NCI-H1417 treated with DMSO at 0.1 percent for 48 hours (cell line): ENCODE measurements around the gene PYCR2.
"Not testable (repeated sequence)": the region's sequence is repeated elsewhere in the genome, so short reads cannot be mapped to it uniquely, and the experiment has no call there.

Experiments
- DNase-seq: peaks from one replicate; lab custom pipeline; 2025; lab: John Stamatoyannopoulos, UW

Gene PYCR2

DNA sequence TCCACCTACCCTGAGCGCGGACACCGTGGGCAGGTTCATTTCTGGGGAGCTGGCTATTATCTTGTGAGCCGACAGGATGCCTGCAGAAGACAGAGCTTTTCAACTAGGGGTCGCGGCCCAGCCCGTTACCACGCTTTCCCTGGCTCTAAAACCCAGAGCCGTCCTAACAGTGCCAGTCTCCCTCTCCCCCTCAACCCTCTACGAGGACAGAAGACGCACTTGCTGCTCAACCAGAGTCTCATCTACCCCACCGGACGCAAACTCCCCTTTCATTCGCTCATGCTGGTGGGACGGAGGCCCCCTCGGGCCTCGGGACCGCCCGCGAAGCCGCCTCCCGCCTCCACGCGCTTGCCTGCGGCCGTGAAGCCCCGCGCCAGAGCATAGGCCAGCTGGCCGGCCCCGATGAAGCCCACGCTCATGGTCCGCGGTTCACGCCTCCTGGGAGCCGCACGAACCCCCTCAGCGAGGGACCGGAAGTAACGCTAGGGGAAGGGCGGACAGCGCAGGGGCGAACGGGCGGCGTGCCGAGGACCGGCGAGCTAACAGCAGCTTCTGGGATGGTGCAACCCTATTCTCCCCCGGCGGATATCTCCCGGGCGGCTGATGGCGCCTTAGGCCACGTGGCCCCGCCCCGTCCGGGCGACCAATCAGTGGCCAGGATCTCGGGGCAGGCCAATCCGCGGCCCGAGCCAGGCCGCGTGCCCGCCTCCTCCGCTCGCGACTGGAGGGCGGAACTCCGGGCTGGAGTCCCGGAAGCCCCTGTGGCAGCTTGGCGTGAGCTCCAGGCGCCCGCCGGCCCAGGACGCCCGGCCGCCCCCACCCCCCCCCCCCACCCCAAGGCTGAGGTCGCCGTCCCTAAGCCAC lies at the start of gene PYCR2:
Gene PYCR2 (minus strand): TSS at position 559 of the 864 bp plus-strand sequence. CDS start 140 bp downstream, at position 419.
- DNase-seq = peak; percentile 75

DNA sequence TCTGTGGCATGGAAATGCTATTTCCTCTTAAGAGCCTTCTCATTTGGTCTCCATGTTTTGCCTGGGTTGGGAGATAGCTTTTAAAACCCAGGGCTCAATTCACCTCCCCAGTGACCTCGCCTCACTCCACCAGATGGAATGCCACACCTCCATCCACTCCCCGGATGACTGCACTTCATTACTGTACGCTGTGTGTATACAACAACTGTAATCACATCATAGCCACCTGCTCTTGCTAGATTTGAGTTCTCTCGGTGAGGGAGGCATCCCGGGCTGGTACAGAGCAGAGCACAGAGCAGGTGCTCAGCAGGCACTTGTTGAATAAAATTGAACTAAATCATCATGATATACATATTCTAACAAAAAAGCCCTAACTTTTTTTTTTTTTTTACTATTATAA lies 49.1 kb upstream of the PYCR2 start:
- DNase-seq = no peak

DNA sequence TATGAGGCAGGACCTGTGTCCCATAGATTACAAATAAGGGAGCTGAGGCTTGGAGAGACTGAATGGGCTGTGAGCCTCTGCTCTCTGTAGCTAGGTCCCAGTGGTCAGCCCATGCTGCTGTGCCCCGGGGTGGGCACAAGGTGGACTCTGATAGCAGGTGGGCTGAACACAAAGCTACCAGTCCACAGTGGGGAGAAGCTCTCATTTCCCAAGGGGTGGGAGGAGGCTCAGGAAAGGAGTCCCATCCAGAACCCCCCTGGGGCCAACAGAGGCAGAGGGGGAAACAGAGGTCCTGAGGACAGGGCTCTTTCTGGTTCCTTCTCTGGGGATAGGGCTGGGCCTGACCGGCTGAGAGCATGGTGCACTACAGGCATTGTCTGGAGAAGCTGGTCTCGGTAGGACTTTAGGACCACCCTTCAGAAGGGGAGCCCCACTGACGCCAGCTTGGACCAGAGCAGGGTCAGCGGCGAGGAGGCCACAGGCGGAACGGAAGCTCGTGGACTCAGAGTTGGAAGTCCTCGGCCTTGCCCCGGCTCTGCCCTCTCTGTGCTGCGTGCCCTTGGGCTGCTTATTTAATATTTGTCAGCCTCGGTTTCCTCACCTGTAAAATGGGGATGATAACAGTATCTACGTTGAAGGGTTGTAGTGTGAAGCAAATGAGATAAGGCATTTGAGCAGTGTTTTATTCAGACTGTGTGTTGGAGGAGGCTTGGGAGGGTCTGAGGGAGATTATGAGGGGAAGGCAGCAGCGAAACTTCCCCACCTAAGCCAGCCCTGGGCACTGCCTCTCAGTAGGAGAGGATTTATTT lies 48.5 kb upstream of the PYCR2 start:
- no peak for DNase-seq

DNA sequence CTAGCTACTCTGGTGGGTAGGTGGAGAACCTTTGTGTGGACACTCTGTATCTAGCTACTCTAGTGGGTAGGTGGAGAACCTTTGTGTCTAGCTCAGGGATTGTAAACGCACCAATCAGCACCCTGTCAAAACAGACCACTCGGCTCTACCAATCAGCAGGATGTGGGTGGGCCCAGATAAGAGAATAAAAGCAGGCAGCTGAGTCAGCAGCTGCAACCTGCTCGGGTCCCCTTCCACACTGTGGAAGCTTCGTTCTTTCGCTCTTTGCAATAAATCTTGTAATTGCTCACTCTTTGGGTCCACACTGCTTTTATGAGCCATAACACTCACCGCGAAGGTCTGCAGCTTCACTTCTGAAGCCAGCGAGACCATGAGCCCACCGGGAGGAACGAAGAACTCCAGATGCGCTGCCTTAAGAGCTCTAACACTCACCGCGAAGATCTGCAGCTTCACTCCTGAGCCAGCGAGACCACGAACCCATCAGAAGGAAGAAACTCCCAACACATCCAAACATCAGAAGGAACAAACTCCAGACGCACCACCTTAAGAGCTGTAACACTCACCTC lies 46.6 kb upstream of the PYCR2 start:
- not testable (repeated sequence) for DNase-seq

DNA sequence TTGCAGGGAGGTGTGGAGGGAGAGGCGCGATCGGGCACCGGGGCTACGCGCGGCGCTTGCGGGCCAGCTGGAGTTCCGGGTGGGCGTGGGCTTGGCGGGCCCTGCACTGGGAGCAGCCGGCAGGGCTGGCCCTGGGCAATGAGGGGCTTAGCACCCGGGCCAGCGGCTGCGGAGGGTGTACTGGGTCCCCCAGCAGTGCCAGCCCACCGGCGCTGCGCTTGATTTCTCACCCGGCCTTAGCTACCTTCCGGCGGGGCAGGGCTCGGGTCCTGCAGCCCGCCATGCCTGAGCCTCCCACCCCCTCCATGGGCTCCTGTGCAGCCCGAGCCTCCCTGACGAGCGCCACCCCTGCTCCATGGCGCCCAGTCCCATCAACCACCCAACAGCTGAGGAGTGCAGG lies 45.7 kb upstream of the PYCR2 start:
- not testable (repeated sequence) for DNase-seq

DNA sequence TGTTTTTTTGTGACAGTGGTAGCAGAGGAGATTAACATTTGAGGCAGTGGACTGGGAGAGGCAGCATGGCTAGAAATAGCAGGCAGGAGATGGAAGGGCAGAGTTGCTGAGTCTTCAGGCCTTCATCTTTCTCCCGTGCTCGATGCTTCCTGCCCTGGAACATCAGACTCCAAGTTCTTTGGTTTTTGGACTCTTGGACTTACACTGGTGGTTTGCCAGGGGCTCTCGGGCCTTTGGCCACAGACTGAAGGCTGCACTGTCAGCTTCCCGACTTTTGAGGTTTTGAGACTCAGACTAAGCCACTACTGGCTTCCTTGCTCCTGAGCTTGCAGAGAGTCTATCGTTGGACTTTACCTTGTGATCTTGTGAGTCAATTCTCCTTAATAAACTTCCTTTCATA lies 41.2 kb upstream of the PYCR2 start:
- DNase-seq = no peak

DNA sequence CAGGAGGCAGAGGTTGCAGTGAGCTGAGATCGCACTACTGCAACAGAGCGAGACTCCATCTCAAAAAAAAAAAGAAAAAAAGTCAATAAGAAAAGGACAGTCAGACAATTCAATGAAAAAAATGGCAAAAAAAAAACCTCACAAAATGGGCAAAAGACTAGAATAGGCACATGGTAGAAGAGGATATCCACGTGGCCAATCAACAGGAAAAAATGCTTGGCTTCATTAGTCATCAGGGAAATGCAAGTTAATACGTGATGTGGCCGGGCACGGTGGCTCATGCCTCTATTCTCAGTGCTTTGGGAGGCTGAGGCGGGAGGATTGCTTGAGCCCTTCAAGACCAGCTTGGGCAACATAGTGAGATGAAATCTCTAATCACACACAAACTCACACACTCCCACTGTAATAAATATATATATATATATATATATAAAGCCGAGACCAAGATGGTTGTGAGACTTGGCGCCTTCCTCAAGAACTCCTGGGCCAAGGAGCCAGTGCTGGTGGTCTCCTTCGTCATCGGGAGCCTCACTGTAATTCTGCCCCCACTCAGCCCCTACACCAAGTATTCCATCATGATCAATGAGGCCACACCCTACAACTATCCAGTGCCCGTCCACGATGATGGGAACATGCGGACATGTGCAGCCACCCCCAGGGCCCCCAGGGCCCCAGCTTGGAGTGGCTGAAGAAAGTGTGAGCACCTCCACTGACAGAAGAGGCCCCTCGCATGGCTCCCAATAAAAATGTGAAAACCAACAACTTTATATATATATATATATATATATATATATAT lies 39.9 kb upstream of the PYCR2 start:
- DNase-seq = no peak

DNA sequence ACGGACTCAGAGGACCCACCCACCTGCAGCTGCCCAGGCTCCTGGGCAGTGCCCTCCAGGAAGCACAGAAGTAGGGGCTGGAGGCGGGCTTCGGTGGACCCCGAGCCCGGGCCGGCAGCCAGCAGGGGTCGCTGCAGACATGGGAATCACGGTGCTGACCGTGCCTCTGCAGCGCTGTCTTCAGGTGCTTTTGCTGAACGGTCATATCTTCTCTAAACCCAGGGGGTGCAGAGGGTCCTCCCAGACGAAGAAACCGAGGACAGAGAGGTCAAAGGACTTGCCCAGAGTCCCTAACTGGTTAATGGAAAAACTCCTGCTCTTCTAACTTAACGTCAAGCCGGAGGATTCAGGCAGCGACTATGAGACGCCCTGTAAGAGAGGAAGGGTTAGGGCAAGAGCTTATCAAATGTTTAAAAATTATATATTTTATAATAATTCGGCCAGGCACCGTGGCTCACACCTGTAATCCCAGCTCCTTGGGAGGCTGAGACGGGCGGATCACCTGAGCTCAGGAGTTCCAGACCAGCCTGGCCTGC lies 38.5 kb upstream of the PYCR2 start:
- DNase-seq = no peak

DNA sequence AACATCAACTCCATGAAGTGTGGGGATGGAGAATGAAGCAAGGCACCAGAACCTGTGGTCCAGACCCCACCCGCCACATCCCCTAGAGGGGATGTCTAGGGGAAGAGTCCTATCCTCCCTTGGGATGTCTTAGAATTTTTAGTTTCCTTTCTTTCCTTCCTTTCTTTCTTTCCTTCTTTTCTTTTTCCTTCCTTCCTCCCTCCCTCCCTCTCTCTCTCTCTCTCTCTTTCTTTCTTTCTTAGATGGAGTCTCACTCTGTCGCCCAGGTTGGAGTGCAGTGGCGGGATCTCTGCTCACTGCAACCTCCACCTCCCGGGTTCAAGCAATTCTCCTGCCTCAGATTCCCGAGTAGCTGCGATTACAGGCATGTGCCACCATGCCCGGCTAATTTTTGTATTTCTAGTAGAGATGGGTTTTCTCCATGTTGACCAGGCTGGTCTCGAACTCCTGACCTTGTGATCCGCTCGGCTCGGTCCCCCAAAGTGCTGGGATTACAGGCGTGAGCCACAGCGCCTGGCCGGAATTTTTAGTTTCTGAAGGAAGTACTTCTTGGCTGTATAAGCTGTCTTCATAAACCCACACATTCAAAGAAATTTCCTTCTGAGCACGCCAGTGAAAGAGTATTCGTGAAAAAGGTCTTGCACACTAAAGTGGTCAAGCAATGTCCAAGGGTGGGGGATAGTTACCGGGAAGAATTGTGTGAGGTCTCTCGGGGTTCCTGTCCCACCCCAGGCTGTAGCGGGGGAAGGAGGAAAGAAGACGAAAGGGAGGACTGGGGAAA lies 37.8 kb upstream of the PYCR2 start:
- no peak for DNase-seq

DNA sequence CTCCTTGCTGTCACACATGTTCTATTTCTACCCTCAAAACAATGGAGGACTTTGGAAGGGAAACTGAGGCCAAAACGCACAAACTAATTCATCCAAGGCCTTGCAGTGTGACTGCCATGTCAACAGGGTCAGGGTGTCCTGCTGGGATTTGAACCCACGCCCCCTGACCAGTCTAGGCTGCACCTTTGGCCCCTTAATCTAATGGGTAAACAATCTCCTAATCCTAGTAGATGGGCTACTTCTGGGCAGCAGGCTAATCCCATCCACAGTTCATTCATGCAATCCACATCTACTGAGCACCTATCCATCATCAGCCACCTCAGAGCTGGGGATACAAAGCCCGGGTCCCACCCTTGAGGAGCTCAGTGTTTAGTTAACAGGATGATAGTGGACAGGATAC lies 34.0 kb upstream of the PYCR2 start:
- DNase-seq = no peak

DNA sequence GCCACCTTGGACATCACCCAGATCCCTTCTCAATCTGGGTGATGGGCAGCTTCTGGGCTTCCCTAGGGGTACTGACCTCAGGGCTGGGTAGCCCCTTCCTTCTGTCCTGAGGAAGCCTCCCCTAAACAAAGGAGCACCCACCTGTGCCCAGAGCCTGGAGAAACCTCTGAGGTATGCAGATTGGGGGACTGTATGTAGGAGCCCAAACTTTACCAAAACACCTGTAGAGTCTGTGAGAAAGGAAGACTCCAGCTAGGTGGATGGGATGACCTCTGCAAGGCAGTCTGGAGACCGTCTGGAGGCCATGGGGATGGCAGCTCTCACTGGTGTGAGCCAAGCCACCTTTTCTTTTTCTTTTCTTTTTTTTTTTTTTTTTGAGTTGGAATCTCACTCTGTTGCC lies 30.7 kb upstream of the PYCR2 start:
- no peak for DNase-seq

DNA sequence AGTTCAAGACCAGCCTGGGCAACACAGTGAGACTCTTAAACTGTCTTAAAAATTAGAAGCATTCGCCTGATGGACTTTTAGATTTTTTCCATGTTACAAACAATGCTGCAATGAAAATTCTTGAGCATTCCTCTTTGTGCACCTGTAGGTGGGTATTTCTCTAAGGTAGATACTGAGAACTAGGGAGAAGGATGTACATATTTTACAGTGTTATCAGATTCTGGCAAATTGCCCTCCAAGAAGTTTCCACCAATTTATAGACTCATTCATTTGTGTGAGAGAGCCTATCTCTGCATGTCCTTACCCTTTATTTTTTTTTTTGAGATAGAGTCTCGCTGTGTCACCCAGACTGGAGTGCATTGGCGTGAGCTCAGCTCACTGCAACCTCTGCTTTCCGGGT lies 29.3 kb upstream of the PYCR2 start:
- no peak for DNase-seq

DNA sequence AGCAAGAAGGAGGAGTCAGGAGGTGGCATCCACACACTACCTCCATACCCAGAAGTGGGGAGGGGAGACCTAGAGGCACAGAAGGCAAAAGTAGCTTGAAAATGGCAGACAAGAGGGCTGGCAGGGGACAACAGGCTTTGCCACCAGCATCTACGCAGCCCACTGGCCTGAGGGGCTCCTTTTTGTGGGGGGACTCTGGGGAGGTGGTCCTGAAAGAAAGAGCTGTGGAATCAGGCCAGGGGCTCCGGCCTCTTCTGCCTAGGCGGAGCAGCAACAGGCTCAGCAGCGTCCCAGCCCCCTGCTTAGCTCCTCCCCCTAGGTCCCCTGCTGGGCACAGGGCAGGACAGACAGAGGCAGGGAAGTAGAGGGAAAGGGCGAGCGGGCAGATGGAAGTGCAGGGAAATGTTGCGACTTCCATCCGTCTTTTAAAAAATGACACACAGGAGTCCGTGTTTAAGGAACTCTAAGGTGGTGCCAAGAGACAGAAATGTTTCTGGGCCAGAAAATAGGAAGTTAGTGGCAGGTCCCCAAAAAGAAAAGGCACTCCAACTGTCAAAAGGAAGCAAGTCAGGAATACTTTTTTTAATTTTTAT lies 27.0 kb upstream of the PYCR2 start:
- no peak for DNase-seq

DNA sequence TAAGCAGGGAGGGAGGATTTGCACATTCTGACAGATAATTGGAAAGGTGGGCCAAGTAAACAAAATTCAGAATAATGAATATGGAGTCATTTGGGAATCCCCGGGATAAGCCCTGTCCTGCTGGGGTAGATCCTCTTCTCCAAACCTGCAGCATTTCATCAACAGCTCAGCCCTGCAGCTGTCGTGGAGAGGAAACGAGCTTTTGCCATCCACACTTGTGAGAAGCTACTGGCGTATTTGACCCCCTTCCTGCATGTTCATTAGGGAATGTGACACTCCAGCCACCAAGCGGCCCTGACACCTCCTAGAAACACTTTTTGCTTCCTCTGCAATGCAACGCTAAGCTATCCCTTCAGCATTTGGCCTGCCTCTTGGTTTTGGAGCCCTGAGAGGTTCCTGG lies 25.0 kb upstream of the PYCR2 start:
- no peak for DNase-seq

DNA sequence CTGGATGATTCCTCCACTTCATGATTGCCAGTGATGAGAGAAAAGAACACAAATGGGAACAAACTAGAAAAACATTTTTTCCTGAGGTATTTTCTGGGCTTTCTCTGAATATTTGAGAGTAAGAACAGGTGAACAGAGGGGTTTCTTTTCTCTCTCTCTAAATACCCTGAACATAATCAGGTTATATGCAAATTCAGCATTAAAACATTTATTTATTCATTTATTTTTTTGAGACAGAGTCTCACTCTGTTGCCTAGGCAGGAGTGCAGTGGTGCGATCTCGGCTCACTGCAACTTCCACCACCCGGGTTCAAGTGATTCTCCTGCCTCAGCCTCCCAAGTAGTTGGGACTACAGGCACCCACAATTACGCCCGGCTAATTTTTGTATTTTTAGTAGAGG lies 22.8 kb upstream of the PYCR2 start:
- no peak for DNase-seq

DNA sequence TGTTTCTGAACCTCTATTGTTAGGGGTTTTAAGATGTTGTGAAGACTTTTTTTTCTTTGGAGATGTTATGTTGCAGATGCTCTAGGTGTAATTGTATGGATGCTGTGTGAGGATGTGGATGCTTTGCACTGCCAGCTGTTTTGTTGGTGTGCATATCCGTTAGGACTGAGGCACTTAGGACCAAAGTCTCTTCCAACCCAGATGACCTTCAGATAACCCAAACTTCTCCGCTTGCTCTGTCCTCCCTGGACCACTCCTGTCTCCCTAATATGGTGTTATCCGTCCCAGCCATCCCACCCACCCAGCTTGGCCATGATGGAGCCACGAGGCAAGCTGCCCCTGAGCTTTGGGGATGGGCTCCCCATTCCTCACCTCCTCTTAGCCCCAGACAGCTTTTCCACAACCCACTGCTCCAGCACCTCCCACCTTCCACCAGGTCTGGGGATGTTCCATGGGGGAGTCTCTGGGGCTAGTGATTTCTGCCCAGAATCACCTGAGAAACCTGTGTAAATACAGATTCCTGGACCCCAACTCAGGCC lies 22.1 kb upstream of the PYCR2 start:
- DNase-seq = no peak

DNA sequence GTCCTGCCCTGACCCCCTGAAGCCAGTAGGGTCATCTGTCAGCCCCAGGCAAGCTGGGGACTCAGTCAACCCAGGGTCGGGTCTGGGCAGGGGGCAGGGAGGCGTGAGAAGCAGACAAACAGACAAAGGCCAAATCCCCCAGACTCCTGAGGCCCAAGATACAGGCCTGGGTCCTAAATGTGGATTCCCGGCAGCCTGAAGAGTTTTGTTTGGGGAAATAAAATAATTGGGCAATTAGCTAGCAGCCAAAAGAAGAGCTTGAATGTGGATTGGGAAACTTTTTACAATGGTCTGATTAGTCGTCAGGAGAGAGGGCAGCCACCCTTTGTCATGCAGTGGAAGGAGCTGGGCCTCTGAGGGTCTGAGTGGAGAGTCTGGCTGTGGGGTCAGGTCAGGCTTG lies 21.5 kb upstream of the PYCR2 start:
- DNase-seq = no peak

DNA sequence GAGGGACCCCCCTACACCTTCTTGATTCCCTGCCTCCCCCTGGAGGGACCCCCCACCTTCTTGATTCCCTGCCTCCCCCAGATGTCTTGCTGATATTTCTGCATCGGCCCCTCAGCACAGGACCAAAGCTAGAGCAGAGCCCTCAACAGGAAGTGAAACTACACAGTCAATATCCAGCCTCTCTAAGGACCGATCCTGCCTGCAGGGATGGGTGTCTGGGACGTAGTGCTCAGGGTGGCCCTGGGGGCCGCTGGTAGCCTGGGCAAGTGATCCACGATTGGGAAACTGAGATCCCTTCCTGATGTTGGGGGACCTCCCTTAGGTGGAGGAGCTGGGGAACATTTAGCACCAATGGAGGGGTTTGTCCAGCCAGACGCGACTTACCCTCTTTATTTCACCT lies 20.9 kb upstream of the PYCR2 start:
- no peak for DNase-seq

DNA sequence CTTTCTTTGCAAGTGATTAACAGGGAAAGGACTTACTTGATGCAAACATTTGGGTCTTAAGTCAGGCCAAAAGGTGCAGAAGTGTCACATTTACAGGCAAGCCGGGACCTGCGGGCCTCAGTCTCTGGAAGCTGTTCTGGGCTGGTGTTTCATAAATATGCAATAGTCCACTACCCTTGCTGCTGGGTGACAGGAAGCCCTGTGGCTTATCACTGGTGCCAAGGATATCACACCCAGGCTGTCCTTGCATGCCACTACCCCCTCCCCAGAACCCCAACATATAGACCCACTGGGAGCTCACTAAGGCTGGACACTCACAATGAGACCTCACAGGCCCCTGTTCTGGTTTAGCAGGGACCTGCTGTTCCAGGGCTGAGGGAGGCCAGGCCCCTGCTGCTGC lies 20.3 kb upstream of the PYCR2 start:
- DNase-seq = no peak

DNA sequence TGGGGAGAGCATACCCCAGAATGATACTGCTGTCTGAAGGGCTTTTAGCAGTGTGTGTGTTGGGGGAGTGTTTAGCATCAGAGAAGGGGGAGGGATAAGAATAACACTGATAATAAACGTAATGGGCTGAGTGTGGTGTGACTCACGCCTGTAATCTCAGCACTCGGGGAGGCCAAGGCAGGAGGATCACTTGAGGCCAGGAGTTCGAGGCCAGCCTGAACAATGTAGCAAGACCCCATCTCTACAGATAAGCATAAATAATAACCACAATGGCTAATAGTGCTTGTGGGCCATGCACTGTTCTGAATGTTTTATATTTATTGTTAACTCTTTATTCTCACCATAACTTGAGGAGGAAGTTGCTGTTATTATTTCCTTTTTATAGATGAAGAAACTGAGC lies 19.5 kb upstream of the PYCR2 start:
- DNase-seq = no peak
